GM12874 (cell line): Measurements from ENCODE around the gene CDH23.

ENCODE experiments used
- TF ChIP-seq, protein P1 (sequence below): IDR thresholded peaks from 2 replicates; pipeline ENCODE4 v1.5.1; 2011; ENCODE audit warnings: low read depth, mild to moderate bottlenecking, control low read depth, low read length, moderate library complexity; ENCODE audit not compliant: insufficient read depth

CDH23 gene

DNA sequence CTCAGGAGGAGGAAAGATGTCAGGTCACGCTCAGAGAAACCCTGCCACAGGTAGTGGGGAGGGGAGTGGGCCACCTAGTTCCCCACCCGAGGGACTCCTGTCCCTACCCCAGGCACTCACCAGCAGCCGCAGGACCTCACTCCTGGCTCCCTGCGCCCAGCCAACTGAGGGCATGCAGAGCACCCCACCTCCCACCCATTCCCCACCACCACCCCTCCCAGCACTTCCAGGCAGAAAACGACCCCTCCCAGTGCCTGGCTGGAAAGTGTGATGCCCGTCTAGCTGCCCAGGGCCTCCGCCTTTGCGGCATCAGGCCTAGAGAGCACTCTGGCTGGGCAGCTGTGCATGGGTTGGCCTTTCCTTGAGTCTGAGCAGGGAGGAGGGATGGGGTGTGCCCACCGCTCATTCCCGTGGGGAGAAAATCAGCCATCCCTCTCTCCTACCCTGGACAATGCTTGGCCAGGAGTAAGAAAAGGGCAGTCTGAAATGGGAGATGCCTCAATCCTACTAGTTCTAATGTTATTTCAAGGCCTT, 321.5 kb downstream of the CDH23 start:
- TF ChIP-seq, protein P1, sequence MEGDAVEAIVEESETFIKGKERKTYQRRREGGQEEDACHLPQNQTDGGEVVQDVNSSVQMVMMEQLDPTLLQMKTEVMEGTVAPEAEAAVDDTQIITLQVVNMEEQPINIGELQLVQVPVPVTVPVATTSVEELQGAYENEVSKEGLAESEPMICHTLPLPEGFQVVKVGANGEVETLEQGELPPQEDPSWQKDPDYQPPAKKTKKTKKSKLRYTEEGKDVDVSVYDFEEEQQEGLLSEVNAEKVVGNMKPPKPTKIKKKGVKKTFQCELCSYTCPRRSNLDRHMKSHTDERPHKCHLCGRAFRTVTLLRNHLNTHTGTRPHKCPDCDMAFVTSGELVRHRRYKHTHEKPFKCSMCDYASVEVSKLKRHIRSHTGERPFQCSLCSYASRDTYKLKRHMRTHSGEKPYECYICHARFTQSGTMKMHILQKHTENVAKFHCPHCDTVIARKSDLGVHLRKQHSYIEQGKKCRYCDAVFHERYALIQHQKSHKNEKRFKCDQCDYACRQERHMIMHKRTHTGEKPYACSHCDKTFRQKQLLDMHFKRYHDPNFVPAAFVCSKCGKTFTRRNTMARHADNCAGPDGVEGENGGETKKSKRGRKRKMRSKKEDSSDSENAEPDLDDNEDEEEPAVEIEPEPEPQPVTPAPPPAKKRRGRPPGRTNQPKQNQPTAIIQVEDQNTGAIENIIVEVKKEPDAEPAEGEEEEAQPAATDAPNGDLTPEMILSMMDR: no peak

GRCh38 chr10:71719042-71719441, 322.3 kb downstream of the CDH23 start:
- TF ChIP-seq, protein P1: no peak

GRCh38 chr10:71719464-71720201, 322.9 kb downstream of the CDH23 start, which contains the start of gene C10orf105:
TSS of gene C10orf105 (minus strand) at chr10:71719778. CDS start at chr10:71716337, 3,441 bp downstream.
- TF ChIP-seq, protein P1: no peak

- TF ChIP-seq, protein P1: no peak
These were observed 323.6 kb downstream of the CDH23 start for GRCh38 chr10:71720288-71720687.

DNA sequence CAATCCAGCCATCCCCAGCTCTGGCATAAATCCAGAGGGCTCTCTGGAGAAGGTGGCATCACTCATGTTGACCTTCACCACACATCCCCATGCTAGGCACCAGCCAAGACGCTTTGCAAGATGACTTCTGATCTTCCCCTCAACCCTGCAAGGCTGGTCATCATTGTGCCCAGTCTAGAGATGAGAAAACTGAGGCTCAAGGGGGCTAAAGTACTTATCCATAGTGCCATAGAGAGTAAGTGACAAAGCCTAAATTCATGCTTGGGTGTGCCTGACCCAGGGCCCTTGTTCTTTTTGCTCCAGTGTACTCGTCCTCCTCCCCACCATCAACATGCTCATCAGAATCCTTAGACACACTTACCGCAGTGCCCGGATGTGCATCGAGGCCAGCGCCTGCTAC, 324.6 kb downstream of the CDH23 start:
- TF ChIP-seq, protein P1: no peak

DNA sequence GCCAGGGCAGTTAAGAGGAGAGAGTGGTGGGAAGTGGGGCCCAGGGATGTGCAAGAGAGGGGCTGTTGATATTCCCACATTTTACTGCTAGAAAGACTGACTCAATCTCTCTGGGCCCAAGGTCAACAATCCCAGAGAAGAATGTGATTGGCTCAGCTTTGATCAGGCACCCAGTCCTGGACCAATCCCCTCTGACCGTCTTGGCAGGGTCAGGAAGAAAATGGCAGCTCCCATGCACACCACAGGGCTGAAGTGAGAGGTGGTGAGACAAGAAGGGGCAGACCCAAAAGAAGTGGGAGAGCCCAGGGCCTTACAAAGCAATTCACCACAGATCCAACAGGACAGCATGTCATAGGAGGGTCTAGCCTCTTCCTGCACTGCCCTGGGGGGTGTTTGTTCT, 326.1 kb downstream of the CDH23 start:
- TF ChIP-seq, protein P1: no peak

DNA sequence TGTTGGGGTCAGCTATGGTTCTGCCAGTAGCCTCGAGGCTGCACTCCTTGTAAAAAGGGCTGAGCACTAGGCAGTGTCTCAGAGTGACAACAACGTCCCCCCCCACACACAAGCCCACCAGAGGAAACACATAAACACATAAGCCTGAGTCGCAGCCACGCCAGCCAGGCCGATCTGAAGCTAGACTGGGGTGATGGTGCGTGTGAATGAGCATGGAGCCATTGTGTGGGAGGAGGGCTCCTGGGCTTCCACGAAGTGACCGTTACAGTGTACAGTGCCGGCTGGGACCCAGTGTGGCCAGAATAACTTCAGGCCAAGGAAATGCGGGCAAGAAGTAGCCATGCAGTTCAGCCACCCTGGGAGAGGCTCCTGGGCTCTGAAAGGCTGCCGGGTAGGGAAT, 326.6 kb downstream of the CDH23 start:
- TF ChIP-seq, protein P1: no peak
